T-helper 2 cell treated with Interferon-gamma antibody and Interleukin-4, amounts not matched to agents 100 ng/mL and 5 ng/mL, for 36 hours (primary cell): ENCODE results near the gene GAS7. TPM values are rescaled to one million over a fixed set of nuclear protein-coding genes. Genes with fewer than 3 reads are reported as not detected.
"Not testable (repeated sequence)": the region's sequence is repeated elsewhere in the genome, so short reads cannot be mapped to it uniquely, and the experiment has no call there.

Source experiments
- intact Hi-C: fragments of 100-400 bp; cut with micrococcal nuclease; formaldehyde crosslinking; loops from one replicate; pipeline ENCODE4 v1.15.1; 2023
- total RNA-seq: library from RNA; stranded (reverse); gene quantifications from 2 replicates; pipeline ENCODE4 v1.2.3, GENCODE V29; 2022

Gene GAS7
- total RNA-seq, 1 donor from 2014 or later, result 0.30 TPM

- intact Hi-C loops, result no loop called here
These were observed 120.7 kb downstream of the GAS7 start for GRCh38 chr17:10077561-10078299.

- intact Hi-C loops, result no loop called here
These were observed 122.5 kb downstream of the GAS7 start for GRCh38 chr17:10075919-10076318.

- intact Hi-C loops, result no loop called here
These were observed 124.5 kb downstream of the GAS7 start for GRCh38 chr17:10073941-10074340.

- intact Hi-C loops, result no loop called here
These were observed 125.6 kb downstream of the GAS7 start for GRCh38 chr17:10072556-10073425.

- intact Hi-C loops, result no loop called here
These were observed 126.3 kb downstream of the GAS7 start for GRCh38 chr17:10072086-10072485.

- intact Hi-C loops, result no loop called here
These were observed 127.3 kb downstream of the GAS7 start for GRCh38 chr17:10071141-10071540.

GRCh38 chr17:10070690-10071089, 127.7 kb downstream of the GAS7 start:
- intact Hi-C loops, result no loop called here

- intact Hi-C loops, result no loop called here
These were observed 129.1 kb downstream of the GAS7 start for GRCh38 chr17:10069301-10069700.

- intact Hi-C loops, result no loop called here
These were observed 130.8 kb downstream of the GAS7 start for GRCh38 chr17:10067446-10068143.

- intact Hi-C loops, result no loop called here
These were observed 133.9 kb downstream of the GAS7 start for GRCh38 chr17:10064536-10064935.

GRCh38 chr17:10063730-10064241, 134.6 kb downstream of the GAS7 start:
- intact Hi-C loops, result no loop called here

GRCh38 chr17:10062691-10063385, 135.6 kb downstream of the GAS7 start:
- intact Hi-C loops, result no loop called here

GRCh38 chr17:10061111-10061845, 137.1 kb downstream of the GAS7 start:
- intact Hi-C loops, result no loop called here

- intact Hi-C loops, result no loop called here
These were observed 137.9 kb downstream of the GAS7 start for GRCh38 chr17:10060526-10060925.

- intact Hi-C loops, result no loop called here
These were observed 138.7 kb downstream of the GAS7 start for GRCh38 chr17:10059684-10060211.

- intact Hi-C loops, result no loop called here
These were observed 139.3 kb downstream of the GAS7 start for GRCh38 chr17:10058921-10059683.

GRCh38 chr17:10057466-10057865, 140.9 kb downstream of the GAS7 start:
- intact Hi-C loops, result not testable (repeated sequence)

- intact Hi-C loops, result no loop called here
These were observed 143.0 kb downstream of the GAS7 start for GRCh38 chr17:10055262-10055975.
